Calu3 (cell line): ENCODE data around the gene MAP2K1. TPM values are rescaled to one million over a fixed set of nuclear protein-coding genes. Genes with fewer than 3 reads are reported as not detected.

Source experiments
- BruUV-seq: library from RNA; stranded (reverse); fragments of 400-500 nt; replicated peaks from 2 replicates; lab custom pipeline; 2021; lab: Mats Ljungman, UMichigan
- CTCF ChIA-PET: fragments of 300-600 bp; sonication (Branson Sonifier 250); formaldehyde crosslinking; loops from one replicate; lab custom pipeline; 2022; ENCODE audit warnings: antibody characterized with exemption; lab: Charles Lee
- DNase-seq: peaks from one replicate; pipeline ENCODE4 v3.0.0; 2022
- H3K27ac Mint-ChIP-seq: one replicate; pipeline ENCODE4 v1.8.0; 2022; ENCODE audit warnings: mixed read lengths; ENCODE audit not compliant: unreplicated experiment
- H3K27me3 Mint-ChIP-seq: one replicate; pipeline ENCODE4 v1.8.0; 2022; ENCODE audit warnings: mixed read lengths; ENCODE audit not compliant: unreplicated experiment
- H3K36me3 Mint-ChIP-seq: one replicate; pipeline ENCODE4 v1.8.0; 2022; ENCODE audit warnings: mild to moderate bottlenecking, moderate library complexity, mixed read lengths; ENCODE audit not compliant: insufficient read depth, unreplicated experiment
- H3K4me1 Mint-ChIP-seq: one replicate; pipeline ENCODE4 v1.8.0; 2022; ENCODE audit warnings: mild to moderate bottlenecking, low read depth, mixed read lengths; ENCODE audit not compliant: unreplicated experiment
- H3K4me3 Mint-ChIP-seq: one replicate; pipeline ENCODE4 v1.8.0; 2022; ENCODE audit warnings: mild to moderate bottlenecking, low read depth, moderate library complexity, mixed read lengths; ENCODE audit not compliant: unreplicated experiment
- H3K9me3 Mint-ChIP-seq: one replicate; pipeline ENCODE4 v1.8.0; 2022; ENCODE audit warnings: low read depth, mixed read lengths; ENCODE audit not compliant: unreplicated experiment
- CTCF ChIP-seq: fragments of 200-600 bp; IDR thresholded peaks from one replicate; pipeline ENCODE4 v1.8.0; 2022; ENCODE audit warnings: antibody characterized with exemption; ENCODE audit not compliant: unreplicated experiment
- intact Hi-C: fragments of 100-400 bp; cut with micrococcal nuclease; formaldehyde crosslinking; loops from one replicate; pipeline ENCODE4 v1.10.0; 2022; ENCODE audit not compliant: unreplicated experiment
- total RNA-seq: library from RNA; stranded (reverse); gene quantifications from 2 replicates; pipeline ENCODE4 v1.2.3, GENCODE V29; 2022

MAP2K1 gene
- total RNA-seq, 1 experiment from 2014 or later = 67.6 TPM

- CTCF ChIA-PET = no interaction called here
- intact Hi-C loops = no loop called here
- Mint-ChIP-seq H3K27ac (no peak overlapping the region), H3K4me1 (no peaks in the 10 kb centered on the region), H3K27me3 (no peaks in the 10 kb centered on the region), H3K4me3 (no peak overlapping the region), H3K9me3 (peaks cover 8% of the 10 kb centered on the region), H3K36me3 (peaks cover 4% of the 10 kb centered on the region)
- DNase-seq = no peak
- no peak for TF ChIP-seq CTCF
- BruUV-seq = no TSS peak
Measured at GRCh38 chr15:66417736-66418135, 31.0 kb downstream of the MAP2K1 start.

GRCh38 chr15:66419471-66419870 is 32.8 kb downstream of the MAP2K1 start:
- intact Hi-C loops = no loop called here
- no TSS peak for BruUV-seq
- TF ChIP-seq CTCF = no peak
- H3K4me1 Mint-ChIP-seq = no peaks in the 10 kb centered on the region
- no peak for DNase-seq
- no peak overlapping the region for H3K27ac Mint-ChIP-seq
- no peak overlapping the region for H3K4me3 Mint-ChIP-seq
- peaks cover 2% of the 10 kb centered on the region for H3K9me3 Mint-ChIP-seq
- H3K36me3 Mint-ChIP-seq = peaks cover 4% of the 10 kb centered on the region
- CTCF ChIA-PET = no interaction called here
- no peaks in the 10 kb centered on the region for H3K27me3 Mint-ChIP-seq

- Mint-ChIP-seq H3K27me3 (no peaks in the 10 kb centered on the region), H3K36me3 (peaks cover 4% of the 10 kb centered on the region), H3K9me3 (no peaks in the 10 kb centered on the region), H3K27ac (no peak overlapping the region), H3K4me1 (no peaks in the 10 kb centered on the region), H3K4me3 (no peak overlapping the region)
- no TSS peak for BruUV-seq
- no peak for TF ChIP-seq CTCF
- no peak for DNase-seq
- CTCF ChIA-PET = no interaction called here
- intact Hi-C loops = no loop called here
Measured at GRCh38 chr15:66422347-66422746, 35.6 kb downstream of the MAP2K1 start.

- H3K4me3 Mint-ChIP-seq = no peak overlapping the region
- H3K27me3 Mint-ChIP-seq = no peaks in the 10 kb centered on the region
- no peaks in the 10 kb centered on the region for H3K4me1 Mint-ChIP-seq
- BruUV-seq = no TSS peak
- no peak overlapping the region for H3K27ac Mint-ChIP-seq
- no peak for DNase-seq
- CTCF ChIA-PET = interaction anchor here (0.7 kb wide), 1 partner anchor 49 kb away, joined by 6 read pairs; no protein-coding TSS in a partner anchor
- H3K36me3 Mint-ChIP-seq = peaks cover 4% of the 10 kb centered on the region
- intact Hi-C loops = no loop called here
- no peak for TF ChIP-seq CTCF
- H3K9me3 Mint-ChIP-seq = no peaks in the 10 kb centered on the region
Measured at GRCh38 chr15:66423149-66423548, 36.4 kb downstream of the MAP2K1 start.
